Tibial artery (tissue), 4 donors: ENCODE data around the gene ELK1.

Source experiments
- DNase-seq, 2 donors: peaks; one replicate each; pipeline ENCODE4 v3.0.0-alpha.2; 2019
- H3K27ac ChIP-seq, 2 donors: fragments of 200-600 bp; sonication (generic) in 1 of 2; 1 replicate in 1 of 2; 2 replicates in 1 of 2; pipeline ENCODE4 v1.5.1; 2018 to 2019; ENCODE audit warnings: mild to moderate bottlenecking in 1 of 2
- H3K27me3 ChIP-seq, 2 donors: fragments of 200-600 bp; sonication (generic) in 1 of 2; one replicate each; pipeline versions ENCODE4 v1.5.1 to v1.6.0; 2016 to 2019
- H3K36me3 ChIP-seq, 3 donors: fragments of 200-600 bp; sonication (generic) in 2 of 3; one replicate each; pipeline ENCODE4 v1.5.1; 2016 to 2019; ENCODE audit warnings: mild to moderate bottlenecking in 2 of 3
- H3K4me1 ChIP-seq, 4 donors: fragments of 200-600 bp; sonication (generic) in 2 of 4; 1 replicate in 3 of 4; 2 replicates in 1 of 4; pipeline ENCODE4 v1.5.1; 2016 to 2019
- H3K4me3 ChIP-seq, 2 donors: fragments of 200-600 bp; sonication (generic) in 1 of 2; 1 replicate in 1 of 2; 2 replicates in 1 of 2; pipeline ENCODE4 v1.5.1; 2018 to 2019; ENCODE audit warnings: mild to moderate bottlenecking in 2 of 2
- H3K9me3 ChIP-seq, 3 donors: fragments of 200-600 bp; sonication (generic) in 1 of 3; one replicate each; pipeline ENCODE4 v1.5.1; 2016 to 2019
- CTCF ChIP-seq, 2 experiments: fragments of 200-600 bp in 1 of 2; fragments of 450-650 bp in 1 of 2; IDR thresholded peaks; one replicate each; pipeline ENCODE4 v1.5.1; 2017 to 2019; ENCODE audit warnings: antibody characterized with exemption in 2 of 2, mild to moderate bottlenecking in 1 of 2, moderate library complexity in 1 of 2
- intact Hi-C: fragments of 100-400 bp; cut with DNase I; formaldehyde crosslinking; loops from one replicate; pipeline ENCODE4 v1.15.0; 2023; ENCODE audit warnings: low total_unique reads

Gene ELK1

GRCh38 chrX:47649781-47650163 is 591 bp downstream of the ELK1 start:
- TF ChIP-seq CTCF (IDR thresholded peaks at IDR 0.05), result no peak
- peaks cover 0 to 15% (median 0%) of the 10 kb centered on the region in 3 donors for H3K36me3 ChIP-seq
- H3K4me1 ChIP-seq, result peaks cover 0 to 24% (median 11%) of the 10 kb centered on the region in 4 donors
- DNase-seq, result no peak
- intact Hi-C loops, result loop anchor here (10.0 kb wide), 1 partner anchor 455 kb away; the partner anchor contains the start of gene UBA1
- no peaks in the 10 kb centered on the region for H3K27me3 ChIP-seq
- peak overlapping the region; percentile 90 to 91 for H3K27ac ChIP-seq
- no peaks in the 10 kb centered on the region for H3K9me3 ChIP-seq
- peak overlapping the region; percentile 72 to 81 for H3K4me3 ChIP-seq

- Histone ChIP-seq H3K4me1 (peaks cover 0 to 24% (median 11%) of the 10 kb centered on the region in 4 donors), H3K36me3 (peaks cover 0 to 13% (median 0%) of the 10 kb centered on the region in 3 donors), H3K27ac (peak overlapping the region; percentile 90 to 91), H3K9me3 (no peaks in the 10 kb centered on the region), H3K4me3 (peak overlapping the region; percentile 72 to 81), H3K27me3 (no peaks in the 10 kb centered on the region)
- no peak for TF ChIP-seq CTCF (IDR thresholded peaks at IDR 0.05)
- intact Hi-C loops, result loop anchor here (10.0 kb wide), 1 partner anchor 454 kb away; the partner anchor contains the start of gene UBA1
- no peak for DNase-seq
Observed at GRCh38 chrX:47649271-47649670, 1.1 kb downstream of the ELK1 start.

- Histone ChIP-seq H3K4me3 (no peak overlapping the region), H3K36me3 (peaks cover 0 to 4% (median 0%) of the 10 kb centered on the region in 3 donors), H3K27ac (no peak overlapping the region), H3K27me3 (no peaks in the 10 kb centered on the region), H3K9me3 (no peaks in the 10 kb centered on the region), H3K4me1 (peaks cover 0 to 24% (median 11%) of the 10 kb centered on the region in 4 donors)
- TF ChIP-seq CTCF (IDR thresholded peaks at IDR 0.05), result no peak
- no peak for DNase-seq
- intact Hi-C loops, result loop anchor here (10.0 kb wide), 1 partner anchor 454 kb away; the partner anchor contains the start of gene UBA1
Observed at GRCh38 chrX:47648376-47648775, 2.0 kb downstream of the ELK1 start.

- Histone ChIP-seq H3K27ac (no peak overlapping the region), H3K4me3 (no peak overlapping the region), H3K4me1 (peaks cover 0 to 22% (median 11%) of the 10 kb centered on the region in 4 donors), H3K9me3 (no peaks in the 10 kb centered on the region), H3K36me3 (no peaks in the 10 kb centered on the region), H3K27me3 (no peaks in the 10 kb centered on the region)
- intact Hi-C loops, result loop anchor here (10.0 kb wide), 1 partner anchor 452 kb away; the partner anchor contains the start of gene UBA1
- no peak for DNase-seq
- TF ChIP-seq CTCF (IDR thresholded peaks at IDR 0.05), result no peak
Observed at GRCh38 chrX:47646636-47647035, 3.7 kb downstream of the ELK1 start.

GRCh38 chrX:47645530-47645929 is 4.8 kb downstream of the ELK1 start:
- peaks cover 0 to 16% (median 11%) of the 10 kb centered on the region in 4 donors for H3K4me1 ChIP-seq
- TF ChIP-seq CTCF (IDR thresholded peaks at IDR 0.05), result no peak
- H3K9me3 ChIP-seq, result peaks cover 0 to 4% (median 0%) of the 10 kb centered on the region in 3 donors
- intact Hi-C loops, result loop anchor here (10.0 kb wide), 1 partner anchor 451 kb away; the partner anchor contains the start of gene UBA1
- H3K27ac ChIP-seq, result no peak overlapping the region
- peaks cover 4 to 9% (median 8%) of the 10 kb centered on the region in 3 donors for H3K36me3 ChIP-seq
- no peaks in the 10 kb centered on the region for H3K27me3 ChIP-seq
- no peak for DNase-seq
- no peak overlapping the region for H3K4me3 ChIP-seq
